Measurements from ENCODE around the gene SEC14L5.

SEC14L5 gene

DNA sequence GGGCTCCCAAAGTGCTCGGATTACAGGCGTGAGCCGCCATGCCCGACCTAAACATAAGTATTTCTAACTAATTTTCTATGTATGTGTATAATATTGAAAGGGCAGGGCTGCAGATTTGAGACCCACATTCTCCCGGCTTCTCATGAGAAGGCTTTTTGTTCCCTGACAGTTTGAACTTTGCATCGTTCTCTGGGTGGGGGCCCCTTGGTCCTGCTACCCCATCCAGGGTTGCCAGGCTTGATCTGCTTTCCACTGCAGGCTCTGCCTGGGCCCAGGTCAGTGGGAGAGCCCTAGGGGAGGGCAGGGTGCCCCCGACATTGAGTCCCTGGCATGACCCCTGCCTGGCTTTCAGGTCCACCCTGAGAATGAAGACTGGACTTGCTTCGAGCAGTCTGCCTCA lies 32.3 kb downstream of the SEC14L5 start:
- CTCF ChIA-PET: no interaction called here
- peaks cover 0 to 4% (median 0%) of the 10 kb centered on the region in 5 experiments for H3K9me3 ChIP-seq (ENCODE audit: control extremely low read depth in 1 of 5, control insufficient read depth in 4 of 5, insufficient read depth in 2 of 5, low read depth in 1 of 5, low read length in 4 of 5)
- WGBS (ENCODE audit: insufficient coverage): 90% methylated on average over 3 of the region's 8 CpGs
- peaks cover 6 to 48% (median 14%) of the 10 kb centered on the region in 5 experiments for H3K27me3 ChIP-seq (replicated peaks in 2 of 5; ENCODE audit: control insufficient read depth in 4 of 5, insufficient read depth in 5 of 5, low read length in 4 of 5)
- peaks cover 0 to 11% (median 10%) of the 10 kb centered on the region in 4 experiments for H3K4me1 ChIP-seq (ENCODE audit: control extremely low read depth in 1 of 4, control insufficient read depth in 4 of 4, insufficient read depth in 4 of 4, low read length in 3 of 4)
- no peak for DNase-seq
- no peaks in the 10 kb centered on the region for H3K36me3 ChIP-seq (ENCODE audit: control insufficient read depth in 4 of 4, insufficient read depth in 4 of 4, low read length in 3 of 4)
- H3K27ac ChIP-seq (ENCODE audit: insufficient read depth in 1 of 2, low read depth in 1 of 2, low read length in 2 of 2, poor library complexity in 1 of 2, severe bottlenecking in 2 of 2): no peak overlapping the region
- H3K4me3 ChIP-seq (ENCODE audit: control insufficient read depth in 1 of 7, extremely low read depth in 1 of 7, insufficient read depth in 4 of 7, low read depth in 2 of 7, low read length in 6 of 7): no peak overlapping the region
- POLR2A ChIA-PET: no interaction called here

DNA sequence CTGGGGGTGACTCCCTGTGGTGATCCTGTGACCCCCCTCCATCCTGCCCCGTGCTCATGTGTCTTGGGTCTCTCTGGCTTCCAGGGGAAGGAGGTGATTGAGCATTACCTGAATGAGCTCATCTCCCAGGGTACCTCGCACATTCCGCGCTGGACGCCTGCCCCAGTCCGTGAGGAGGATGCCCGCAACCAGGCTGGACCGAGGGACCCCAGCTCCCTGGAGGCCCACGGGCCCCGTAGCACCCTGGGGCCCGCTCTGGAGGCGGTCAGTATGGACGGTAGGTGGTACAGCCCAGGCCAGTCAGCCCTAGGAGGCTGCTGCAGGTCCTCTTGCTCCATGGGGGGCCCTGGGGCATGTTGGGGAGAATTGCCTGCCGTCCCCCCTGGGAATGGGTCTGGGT lies 33.6 kb downstream of the SEC14L5 start:
- no peak overlapping the region for H3K4me3 ChIP-seq (ENCODE audit: control insufficient read depth in 1 of 7, extremely low read depth in 1 of 7, insufficient read depth in 4 of 7, low read depth in 2 of 7, low read length in 6 of 7)
- H3K4me1 ChIP-seq (ENCODE audit: control extremely low read depth in 1 of 4, control insufficient read depth in 4 of 4, insufficient read depth in 4 of 4, low read length in 3 of 4): peaks cover 0 to 11% (median 10%) of the 10 kb centered on the region in 4 experiments
- WGBS (ENCODE audit: insufficient coverage): 93% methylated on average over 13 of the region's 14 CpGs
- no peak for DNase-seq
- ChIA-PET POLR2A (no interaction called here), CTCF (interaction anchor here (0.8 kb wide), 1 partner anchor 10 kb away, joined by 3 read pairs; no protein-coding TSS in a partner anchor)
- peaks cover 6 to 43% (median 14%) of the 10 kb centered on the region in 5 experiments for H3K27me3 ChIP-seq (replicated peaks in 2 of 5; ENCODE audit: control insufficient read depth in 4 of 5, insufficient read depth in 5 of 5, low read length in 4 of 5)
- no peaks in the 10 kb centered on the region for H3K36me3 ChIP-seq (ENCODE audit: control insufficient read depth in 4 of 4, insufficient read depth in 4 of 4, low read length in 3 of 4)
- no peak overlapping the region for H3K27ac ChIP-seq (ENCODE audit: insufficient read depth in 1 of 2, low read depth in 1 of 2, low read length in 2 of 2, poor library complexity in 1 of 2, severe bottlenecking in 2 of 2)
- peaks cover 0 to 4% (median 0%) of the 10 kb centered on the region in 5 experiments for H3K9me3 ChIP-seq (ENCODE audit: control extremely low read depth in 1 of 5, control insufficient read depth in 4 of 5, insufficient read depth in 2 of 5, low read depth in 1 of 5, low read length in 4 of 5)

DNA sequence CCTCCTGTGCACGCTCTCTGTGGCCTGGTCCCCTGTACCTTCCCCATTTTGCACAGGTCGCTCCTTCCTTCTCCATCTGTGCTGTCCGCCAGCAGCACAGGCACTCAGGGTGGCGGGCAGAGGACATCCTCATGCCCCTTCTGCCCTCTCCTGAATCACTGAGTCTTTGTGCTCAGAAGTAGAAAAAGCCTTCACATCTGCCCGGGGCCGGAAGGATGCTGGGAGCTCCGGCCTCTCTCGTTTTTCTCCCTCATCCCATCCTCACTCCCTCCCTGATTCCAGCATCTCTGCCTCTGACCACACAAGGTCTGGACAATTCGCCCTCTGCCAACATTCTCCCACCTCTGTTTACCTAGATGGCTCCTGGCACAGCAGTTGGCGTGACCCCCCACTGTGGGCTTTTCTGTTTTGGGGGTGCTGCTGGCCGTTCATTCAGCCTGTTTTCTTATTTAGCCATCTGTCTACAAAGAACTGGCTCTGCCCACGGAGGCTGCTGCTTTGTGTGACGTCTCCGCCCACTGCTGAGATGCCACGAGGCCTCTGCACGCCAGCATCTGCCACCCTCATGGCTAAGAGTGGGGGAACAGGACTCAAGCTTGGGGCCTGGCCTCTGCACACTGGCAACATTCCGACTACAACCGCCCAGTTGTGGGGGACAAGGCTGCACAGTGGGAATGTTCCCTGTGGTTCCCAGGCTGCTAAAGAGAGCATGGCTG lies 36.7 kb downstream of the SEC14L5 start:
- Histone ChIP-seq H3K36me3 (ENCODE audit: control insufficient read depth in 4 of 4, insufficient read depth in 4 of 4, low read length in 3 of 4) (no peaks in the 10 kb centered on the region), H3K9me3 (ENCODE audit: control extremely low read depth in 1 of 5, control insufficient read depth in 4 of 5, insufficient read depth in 2 of 5, low read depth in 1 of 5, low read length in 4 of 5) (no peaks in the 10 kb centered on the region), H3K27ac (ENCODE audit: insufficient read depth in 1 of 2, low read depth in 1 of 2, low read length in 2 of 2, poor library complexity in 1 of 2, severe bottlenecking in 2 of 2) (no peak overlapping the region), H3K27me3 (replicated peaks in 2 of 5; ENCODE audit: control insufficient read depth in 4 of 5, insufficient read depth in 5 of 5, low read length in 4 of 5) (peaks cover 0 to 14% (median 4%) of the 10 kb centered on the region in 5 experiments), H3K4me3 (ENCODE audit: control insufficient read depth in 1 of 7, extremely low read depth in 1 of 7, insufficient read depth in 4 of 7, low read depth in 2 of 7, low read length in 6 of 7) (no peak overlapping the region), H3K4me1 (ENCODE audit: control extremely low read depth in 1 of 4, control insufficient read depth in 4 of 4, insufficient read depth in 4 of 4, low read length in 3 of 4) (no peaks in the 10 kb centered on the region)
- no peak for DNase-seq
- POLR2A ChIA-PET: no interaction called here
- WGBS (ENCODE audit: insufficient coverage): 81% methylated on average over 13 of the region's 18 CpGs
- CTCF ChIA-PET: no interaction called here

DNA sequence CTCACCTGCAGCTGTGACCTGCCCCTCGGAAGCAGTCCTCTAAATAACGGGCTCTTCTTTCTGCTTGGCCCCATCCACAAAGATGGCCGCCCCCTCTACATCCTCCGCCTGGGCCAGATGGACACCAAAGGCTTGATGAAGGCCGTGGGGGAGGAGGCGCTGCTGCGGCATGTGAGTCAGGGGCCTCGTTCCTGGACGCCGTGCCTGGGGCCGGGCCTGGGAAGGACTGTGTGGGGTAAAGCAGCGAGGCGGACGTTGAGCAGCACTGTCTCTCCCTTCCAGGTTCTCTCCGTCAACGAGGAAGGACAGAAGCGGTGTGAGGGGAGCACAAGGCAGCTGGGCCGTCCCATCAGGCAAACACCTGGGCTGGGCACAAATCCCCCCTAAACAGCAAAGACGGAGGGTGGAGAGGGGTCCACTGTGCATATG lies 42.5 kb downstream of the SEC14L5 start:
- Histone ChIP-seq H3K4me1 (ENCODE audit: control extremely low read depth in 1 of 4, control insufficient read depth in 4 of 4, insufficient read depth in 4 of 4, low read length in 3 of 4) (peaks cover 0 to 14% (median under 1%) of the 10 kb centered on the region in 4 experiments), H3K36me3 (ENCODE audit: control insufficient read depth in 4 of 4, insufficient read depth in 4 of 4, low read length in 3 of 4) (no peaks in the 10 kb centered on the region), H3K9me3 (ENCODE audit: control extremely low read depth in 1 of 5, control insufficient read depth in 4 of 5, insufficient read depth in 2 of 5, low read depth in 1 of 5, low read length in 4 of 5) (no peaks in the 10 kb centered on the region), H3K27ac (ENCODE audit: insufficient read depth in 1 of 2, low read depth in 1 of 2, low read length in 2 of 2, poor library complexity in 1 of 2, severe bottlenecking in 2 of 2) (no peak overlapping the region), H3K27me3 (replicated peaks in 2 of 5; ENCODE audit: control insufficient read depth in 4 of 5, insufficient read depth in 5 of 5, low read length in 4 of 5) (peaks cover 0 to 12% (median 0%) of the 10 kb centered on the region in 5 experiments), H3K4me3 (ENCODE audit: control insufficient read depth in 1 of 7, extremely low read depth in 1 of 7, insufficient read depth in 4 of 7, low read depth in 2 of 7, low read length in 6 of 7) (no peak overlapping the region)
- ChIA-PET CTCF (no interaction called here), POLR2A (no interaction called here)
- DNase-seq: no peak
- 93% methylated on average over 19 of the region's 19 CpGs for WGBS (ENCODE audit: insufficient coverage)

DNA sequence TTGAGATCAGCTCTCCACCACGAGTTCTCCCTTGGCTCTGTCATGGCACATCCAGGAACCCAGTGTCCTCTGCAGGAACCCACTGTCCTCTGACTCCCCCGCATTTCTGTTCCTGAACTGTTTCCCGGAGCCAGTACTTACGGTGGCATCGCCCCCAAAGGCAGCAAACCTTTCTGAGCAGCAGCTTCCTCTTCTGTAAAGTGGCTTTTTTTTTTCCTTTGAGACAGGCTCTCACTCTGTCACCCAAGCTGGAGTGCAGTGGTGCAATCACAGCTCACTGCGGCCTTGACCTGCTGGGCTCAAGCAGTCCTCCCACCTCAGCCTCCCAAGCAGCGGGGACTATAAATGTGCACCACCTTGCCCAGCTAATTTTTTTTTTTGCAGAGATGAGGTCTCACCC lies 43.4 kb downstream of the SEC14L5 start:
- WGBS (ENCODE audit: insufficient coverage): 14% methylated on average over 7 of the region's 7 CpGs
- POLR2A ChIA-PET: interaction anchor here (0.6 kb wide), 1 partner anchor 28 kb away, joined by 4 read pairs; no protein-coding TSS in a partner anchor
- Histone ChIP-seq H3K36me3 (ENCODE audit: control insufficient read depth in 4 of 4, insufficient read depth in 4 of 4, low read length in 3 of 4) (no peaks in the 10 kb centered on the region), H3K27me3 (replicated peaks in 2 of 5; ENCODE audit: control insufficient read depth in 4 of 5, insufficient read depth in 5 of 5, low read length in 4 of 5) (peaks cover 0 to 7% (median 0%) of the 10 kb centered on the region in 5 experiments), H3K9me3 (ENCODE audit: control extremely low read depth in 1 of 5, control insufficient read depth in 4 of 5, insufficient read depth in 2 of 5, low read depth in 1 of 5, low read length in 4 of 5) (no peaks in the 10 kb centered on the region), H3K27ac (ENCODE audit: insufficient read depth in 1 of 2, low read depth in 1 of 2, low read length in 2 of 2, poor library complexity in 1 of 2, severe bottlenecking in 2 of 2) (no peak overlapping the region), H3K4me1 (ENCODE audit: control extremely low read depth in 1 of 4, control insufficient read depth in 4 of 4, insufficient read depth in 4 of 4, low read length in 3 of 4) (peaks cover 0 to 14% (median under 1%) of the 10 kb centered on the region in 4 experiments), H3K4me3 (ENCODE audit: control insufficient read depth in 1 of 7, extremely low read depth in 1 of 7, insufficient read depth in 4 of 7, low read depth in 2 of 7, low read length in 6 of 7) (no peak overlapping the region)
- DNase-seq: peak in 2 of 3 donors; percentile 34 to 37
- CTCF ChIA-PET: interaction anchor here (0.6 to 1.3 kb wide), 2 partner anchors 10 to 13 kb away, joined by 3 read pairs; no protein-coding TSS in a partner anchor

DNA sequence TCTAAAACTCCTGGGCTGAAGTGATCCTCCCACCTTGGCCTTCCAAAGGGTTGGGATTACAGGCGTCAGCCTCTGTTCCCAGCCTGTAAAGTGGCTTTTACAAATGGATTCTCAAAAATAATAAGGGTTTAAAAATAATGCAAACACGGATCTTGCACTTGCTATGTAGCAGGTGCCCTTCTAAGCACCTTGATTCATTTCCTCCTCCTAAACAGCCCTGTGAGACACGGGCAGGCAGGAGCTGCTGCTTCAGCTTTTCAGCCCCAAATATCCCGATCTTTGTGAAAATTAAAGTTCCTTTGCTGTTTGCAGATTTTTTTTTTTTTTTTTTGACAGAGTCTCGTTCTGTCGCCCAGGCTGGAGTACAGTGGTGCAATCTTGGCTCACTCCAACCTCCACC lies 43.9 kb downstream of the SEC14L5 start:
- H3K9me3 ChIP-seq (ENCODE audit: control extremely low read depth in 1 of 5, control insufficient read depth in 4 of 5, insufficient read depth in 2 of 5, low read depth in 1 of 5, low read length in 4 of 5): no peaks in the 10 kb centered on the region
- ChIA-PET POLR2A (no interaction called here), CTCF (interaction anchor here (0.6 to 1.3 kb wide), 2 partner anchors 11 to 12 kb away, joined by 3 read pairs; no protein-coding TSS in a partner anchor)
- peaks cover 0 to 7% (median 0%) of the 10 kb centered on the region in 5 experiments for H3K27me3 ChIP-seq (replicated peaks in 2 of 5; ENCODE audit: control insufficient read depth in 4 of 5, insufficient read depth in 5 of 5, low read length in 4 of 5)
- WGBS (ENCODE audit: insufficient coverage): 100% methylated on average over 3 of the region's 6 CpGs
- H3K4me3 ChIP-seq (ENCODE audit: control insufficient read depth in 1 of 7, extremely low read depth in 1 of 7, insufficient read depth in 4 of 7, low read depth in 2 of 7, low read length in 6 of 7): no peak overlapping the region
- H3K4me1 ChIP-seq (ENCODE audit: control extremely low read depth in 1 of 4, control insufficient read depth in 4 of 4, insufficient read depth in 4 of 4, low read length in 3 of 4): peaks cover 0 to 14% (median under 1%) of the 10 kb centered on the region in 4 experiments
- H3K36me3 ChIP-seq (ENCODE audit: control insufficient read depth in 4 of 4, insufficient read depth in 4 of 4, low read length in 3 of 4): no peaks in the 10 kb centered on the region
- no peak overlapping the region for H3K27ac ChIP-seq (ENCODE audit: insufficient read depth in 1 of 2, low read depth in 1 of 2, low read length in 2 of 2, poor library complexity in 1 of 2, severe bottlenecking in 2 of 2)
- DNase-seq: no peak

DNA sequence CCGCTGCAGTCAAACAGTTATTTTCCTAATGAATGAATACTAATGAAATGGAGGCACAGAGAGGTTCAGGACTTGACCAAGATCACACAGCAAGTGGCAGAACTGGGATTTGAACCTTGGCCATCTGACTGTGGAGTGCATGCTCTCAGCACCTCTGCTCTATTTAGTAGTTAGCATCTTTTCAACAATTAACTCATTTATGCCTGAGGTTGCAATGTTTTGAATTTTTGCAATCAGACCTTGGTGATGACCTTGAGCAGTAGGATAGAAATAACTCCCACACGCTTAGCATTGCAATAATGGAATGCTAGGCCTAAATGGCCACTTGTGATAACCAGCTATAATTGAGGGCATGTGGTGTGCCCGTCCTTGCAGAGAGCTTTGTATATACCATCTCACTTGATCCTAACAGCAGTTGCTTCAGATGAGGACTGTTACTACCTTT lies 44.6 kb downstream of the SEC14L5 start:
- DNase-seq: no peak
- Histone ChIP-seq H3K4me1 (ENCODE audit: control extremely low read depth in 1 of 4, control insufficient read depth in 4 of 4, insufficient read depth in 4 of 4, low read length in 3 of 4) (peaks cover 0 to 14% (median under 1%) of the 10 kb centered on the region in 4 experiments), H3K27ac (ENCODE audit: insufficient read depth in 1 of 2, low read depth in 1 of 2, low read length in 2 of 2, poor library complexity in 1 of 2, severe bottlenecking in 2 of 2) (no peak overlapping the region), H3K4me3 (ENCODE audit: control insufficient read depth in 1 of 7, extremely low read depth in 1 of 7, insufficient read depth in 4 of 7, low read depth in 2 of 7, low read length in 6 of 7) (no peak overlapping the region), H3K9me3 (ENCODE audit: control extremely low read depth in 1 of 5, control insufficient read depth in 4 of 5, insufficient read depth in 2 of 5, low read depth in 1 of 5, low read length in 4 of 5) (no peaks in the 10 kb centered on the region), H3K36me3 (ENCODE audit: control insufficient read depth in 4 of 4, insufficient read depth in 4 of 4, low read length in 3 of 4) (no peaks in the 10 kb centered on the region), H3K27me3 (replicated peaks in 2 of 5; ENCODE audit: control insufficient read depth in 4 of 5, insufficient read depth in 5 of 5, low read length in 4 of 5) (peaks cover 0 to 7% (median 0%) of the 10 kb centered on the region in 5 experiments)
- ChIA-PET CTCF (no interaction called here), POLR2A (no interaction called here)
- 95% methylated on average over 3 of the region's 3 CpGs for WGBS (ENCODE audit: insufficient coverage)
